H9 (cell line): ENCODE data around the gene PTPN3. TPM values are rescaled to one million over a fixed set of nuclear protein-coding genes. Genes with fewer than 3 reads are reported as not detected.

Experiments used
- DNase-seq: peaks from one replicate; pipeline ENCODE4 v3.0.0-alpha.2; 2017
- H2AFZ ChIP-seq: one replicate; pipeline ENCODE4 v1.6.1; 2013; ENCODE audit warnings: mild to moderate bottlenecking, low read length, control low read depth, moderate library complexity
- H2AK5ac ChIP-seq: 2 replicates; pipeline ENCODE4 v1.6.1; 2013; ENCODE audit warnings: low read length, control low read depth, mixed read lengths; ENCODE audit not compliant: insufficient read length
- H2BK120ac ChIP-seq: one replicate; pipeline ENCODE4 v1.6.1; 2013; ENCODE audit warnings: low read depth, mild to moderate bottlenecking, low read length, control low read depth, inconsistent platforms; ENCODE audit not compliant: poor library complexity, severe bottlenecking
- H2BK12ac ChIP-seq: 2 replicates; pipeline ENCODE4 v1.6.1; 2013; ENCODE audit warnings: low read length, control low read depth, mixed read lengths, low read depth; ENCODE audit not compliant: insufficient read length
- H2BK15ac ChIP-seq: 2 replicates; pipeline ENCODE4 v1.6.1; 2013; ENCODE audit warnings: low read depth, low read length, control low read depth
- H2BK20ac ChIP-seq: one replicate; pipeline ENCODE4 v1.6.1; 2013; ENCODE audit warnings: low read depth, mild to moderate bottlenecking, low read length, control low read depth, inconsistent platforms; ENCODE audit not compliant: poor library complexity, severe bottlenecking
- H2BK5ac ChIP-seq: 2 replicates; pipeline ENCODE4 v1.6.1; 2013; ENCODE audit warnings: low read length, control low read depth, mixed read lengths; ENCODE audit not compliant: insufficient read length
- H3K14ac ChIP-seq: 2 replicates; pipeline ENCODE4 v1.6.1; 2013; ENCODE audit warnings: low read length, control low read depth; ENCODE audit not compliant: insufficient read depth
- H3K18ac ChIP-seq: 2 replicates; pipeline ENCODE4 v1.6.1; 2013; ENCODE audit warnings: low read depth, mild to moderate bottlenecking, mixed read lengths, low read length, control low read depth; ENCODE audit not compliant: insufficient read length
- H3K23ac ChIP-seq: 2 replicates; pipeline ENCODE4 v1.6.1; 2013; ENCODE audit warnings: low read length, control low read depth, mixed read lengths, low read depth; ENCODE audit not compliant: insufficient read length
- H3K23me2 ChIP-seq: 2 replicates; pipeline ENCODE4 v1.6.1; 2013; ENCODE audit warnings: low read depth, mild to moderate bottlenecking, mixed read lengths, low read length, control low read depth; ENCODE audit not compliant: insufficient read length, poor library complexity, severe bottlenecking
- H3K27ac ChIP-seq: 2 replicates; pipeline ENCODE4 v1.5.1; 2013; ENCODE audit warnings: low read length, control low read depth, mixed read lengths, low read depth; ENCODE audit not compliant: insufficient read length
- H3K27me3 ChIP-seq: 2 replicates; pipeline ENCODE4 v1.6.1; 2013; ENCODE audit warnings: low read length, control low read depth, inconsistent platforms; ENCODE audit not compliant: insufficient read depth
- H3K4ac ChIP-seq: 2 replicates; pipeline ENCODE4 v1.6.1; 2013; ENCODE audit warnings: low read depth, mild to moderate bottlenecking, control low read depth, inconsistent platforms, low read length, moderate library complexity
- H3K4me1 ChIP-seq: 2 replicates; pipeline ENCODE4 v1.6.1; 2013; ENCODE audit warnings: low read length, control low read depth, inconsistent platforms; ENCODE audit not compliant: insufficient read depth
- H3K4me2 ChIP-seq: 2 replicates; pipeline ENCODE4 v1.6.1; 2013; ENCODE audit warnings: low read length, control low read depth, mixed read lengths; ENCODE audit not compliant: insufficient read length, insufficient read depth
- H3K56ac ChIP-seq: 2 replicates; pipeline ENCODE4 v1.6.1; 2013; ENCODE audit warnings: low read depth, mild to moderate bottlenecking, mixed read lengths, low read length, control low read depth; ENCODE audit not compliant: insufficient read length
- H3K79me1 ChIP-seq: 2 replicates; pipeline ENCODE4 v1.6.1; 2013; ENCODE audit warnings: low read depth, mild to moderate bottlenecking, moderate library complexity, low read length, control low read depth, inconsistent platforms; ENCODE audit not compliant: insufficient read depth, poor library complexity, severe bottlenecking
- H3K79me2 ChIP-seq: 2 replicates; pipeline ENCODE4 v1.6.1; 2013; ENCODE audit warnings: low read length, control low read depth, inconsistent platforms; ENCODE audit not compliant: insufficient read depth
- H3K9ac ChIP-seq: 2 replicates; pipeline ENCODE4 v1.6.1; 2013; ENCODE audit warnings: low read length, control low read depth, mixed read lengths; ENCODE audit not compliant: insufficient read length; ENCODE audit errors: extremely low read depth
- H3K9me3 ChIP-seq: one replicate; pipeline ENCODE4 v1.6.1; 2013; ENCODE audit warnings: low read depth, low read length, inconsistent platforms; ENCODE audit not compliant: control insufficient read depth
- H3T11ph ChIP-seq: one replicate; pipeline ENCODE4 v1.6.1; 2013; ENCODE audit warnings: mild to moderate bottlenecking, low read length, control low read depth, inconsistent platforms
- H4K20me1 ChIP-seq: one replicate; pipeline ENCODE4 v1.6.1; 2013; ENCODE audit not compliant: control insufficient read depth, insufficient read length, insufficient read depth
- H4K5ac ChIP-seq: 2 replicates; pipeline ENCODE4 v1.6.1; 2013; ENCODE audit warnings: low read depth, mild to moderate bottlenecking, mixed read lengths, low read length, control low read depth; ENCODE audit not compliant: insufficient read length
- H4K8ac ChIP-seq: replicated peaks from 2 replicates; pipeline ENCODE4 v1.6.1; 2013; ENCODE audit warnings: low read length, control low read depth, mixed read lengths, low read depth; ENCODE audit not compliant: insufficient read length
- H4K91ac ChIP-seq: 2 replicates; pipeline ENCODE4 v1.6.1; 2013; ENCODE audit warnings: low read depth, mild to moderate bottlenecking, moderate library complexity, mixed read lengths, low read length, control low read depth; ENCODE audit not compliant: insufficient read length
- H3K27ac Mint-ChIP-seq, 3 experiments: 2 replicates in 2 of 3; 3 replicates in 1 of 3; pipeline ENCODE4 v1.8.0; 2020 to 2021; ENCODE audit warnings: mixed read lengths in 3 of 3, mild to moderate bottlenecking in 1 of 3, moderate library complexity in 1 of 3
- H3K27me3 Mint-ChIP-seq: 2 replicates; pipeline ENCODE4 v1.8.0; 2021; ENCODE audit warnings: low read depth, mild to moderate bottlenecking, moderate library complexity, mixed read lengths
- H3K36me3 Mint-ChIP-seq, 3 experiments: 2 replicates in 2 of 3; 3 replicates in 1 of 3; pipeline ENCODE4 v1.8.0; 2020 to 2021; ENCODE audit warnings: low read depth in 3 of 3, mixed read lengths in 3 of 3; ENCODE audit not compliant: insufficient read depth in 1 of 3
- H3K4me1 Mint-ChIP-seq, 2 experiments: 2 replicates each; pipeline ENCODE4 v1.8.0; 2020; ENCODE audit warnings: mixed read lengths in 2 of 2
- H3K4me3 Mint-ChIP-seq, 2 experiments: 2 replicates in 1 of 2; 3 replicates in 1 of 2; pipeline ENCODE4 v1.8.0; 2020 to 2021; ENCODE audit warnings: mild to moderate bottlenecking in 2 of 2, mixed read lengths in 2 of 2, moderate library complexity in 1 of 2
- H3K9me3 Mint-ChIP-seq, 2 experiments: 2 replicates in 1 of 2; 3 replicates in 1 of 2; pipeline ENCODE4 v1.8.0; 2020; ENCODE audit warnings: mild to moderate bottlenecking in 2 of 2, mixed read lengths in 2 of 2, moderate library complexity in 1 of 2
- WGBS: extraction: QIAGEN DNeasy Blood & Tissue Kit; methylation state at CpG from one replicate; pipeline ENCODE4 v1.1.7; 2013; ENCODE audit warnings: missing lambda C conversion rate, low lambda C conversion rate, mixed read lengths; ENCODE audit not compliant: insufficient read length; ENCODE audit errors: extremely low coverage; 5-methylcytosine and 5-hydroxymethylcytosine counted together
- total RNA-seq: library from RNA; stranded (reverse); gene quantifications from 2 replicates; pipeline ENCODE4 v1.2.1, GENCODE V29; 2021
- TF ChIP-seq, protein P1 (sequence below): fragments of 200-600 bp; sonication (generic); conservative IDR thresholded peaks from 3 replicates; pipeline ENCODE4 v1.8.0; 2021; ENCODE audit warnings: antibody characterized with exemption, mild to moderate bottlenecking

The PTPN3 gene
- total RNA-seq, 1 experiment from 2014 or later: 2.6 TPM

DNA sequence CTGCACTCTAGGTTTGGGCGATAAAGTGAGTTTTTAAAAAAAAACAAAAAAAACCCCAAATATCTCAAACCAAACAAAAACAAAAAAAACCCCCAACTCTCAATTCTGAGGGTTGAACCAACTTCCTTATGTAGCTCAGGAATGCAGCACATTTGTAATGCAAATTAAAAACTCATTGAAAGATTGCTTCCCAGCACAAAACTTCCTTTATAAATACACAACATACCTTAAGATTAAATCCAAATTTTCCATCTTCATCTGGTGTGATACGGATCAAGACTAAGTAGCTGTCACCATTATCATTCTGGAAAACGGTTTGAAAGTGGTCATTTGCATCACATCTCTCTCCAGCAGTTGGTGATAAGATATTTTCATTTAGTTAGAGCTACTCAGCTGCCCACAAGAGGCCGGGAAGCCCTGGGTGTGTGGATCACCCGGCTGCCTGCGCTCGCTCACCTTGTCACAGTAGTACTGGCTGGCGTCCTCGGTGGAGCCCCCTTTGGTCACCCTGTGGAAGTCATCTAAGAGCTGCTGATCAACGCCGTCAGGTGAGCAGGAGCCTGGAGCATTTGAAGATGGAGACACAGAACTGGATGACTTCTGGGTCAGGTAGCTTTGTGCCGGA, 88.2 kb downstream of the PTPN3 start:
- TF ChIP-seq, protein P1, sequence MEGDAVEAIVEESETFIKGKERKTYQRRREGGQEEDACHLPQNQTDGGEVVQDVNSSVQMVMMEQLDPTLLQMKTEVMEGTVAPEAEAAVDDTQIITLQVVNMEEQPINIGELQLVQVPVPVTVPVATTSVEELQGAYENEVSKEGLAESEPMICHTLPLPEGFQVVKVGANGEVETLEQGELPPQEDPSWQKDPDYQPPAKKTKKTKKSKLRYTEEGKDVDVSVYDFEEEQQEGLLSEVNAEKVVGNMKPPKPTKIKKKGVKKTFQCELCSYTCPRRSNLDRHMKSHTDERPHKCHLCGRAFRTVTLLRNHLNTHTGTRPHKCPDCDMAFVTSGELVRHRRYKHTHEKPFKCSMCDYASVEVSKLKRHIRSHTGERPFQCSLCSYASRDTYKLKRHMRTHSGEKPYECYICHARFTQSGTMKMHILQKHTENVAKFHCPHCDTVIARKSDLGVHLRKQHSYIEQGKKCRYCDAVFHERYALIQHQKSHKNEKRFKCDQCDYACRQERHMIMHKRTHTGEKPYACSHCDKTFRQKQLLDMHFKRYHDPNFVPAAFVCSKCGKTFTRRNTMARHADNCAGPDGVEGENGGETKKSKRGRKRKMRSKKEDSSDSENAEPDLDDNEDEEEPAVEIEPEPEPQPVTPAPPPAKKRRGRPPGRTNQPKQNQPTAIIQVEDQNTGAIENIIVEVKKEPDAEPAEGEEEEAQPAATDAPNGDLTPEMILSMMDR: peak; percentile 73

More for the DNA sequence above, 88.2 kb downstream of the PTPN3 start:
- no peak overlapping the region for H3K14ac ChIP-seq
- H3K27me3 Mint-ChIP-seq: no peaks in the 10 kb centered on the region
- no peak overlapping the region for H3K4ac ChIP-seq
- H3K27ac Mint-ChIP-seq: peak overlapping the region; percentile 35 to 97 (median 81); a peak in 6 of 7 replicates
- H4K20me1 ChIP-seq: no peaks in the 10 kb centered on the region
- no peak overlapping the region for H3K23ac ChIP-seq
- H3K27ac ChIP-seq: no peak overlapping the region
- no peak overlapping the region for H2BK5ac ChIP-seq
- peaks cover 40 to 45% of the 10 kb centered on the region in 2 experiments for H3K4me1 Mint-ChIP-seq
- H2BK15ac ChIP-seq: no peak overlapping the region
- H3K4me2 ChIP-seq: peak overlapping the region; percentile 24
- H3K9ac ChIP-seq: no peak overlapping the region
- H3K79me1 ChIP-seq: no peaks in the 10 kb centered on the region
- no CpG with 5 or more reads among the region's 12 CpGs for WGBS
- no peaks in the 10 kb centered on the region for H3K27me3 ChIP-seq
- no peaks in the 10 kb centered on the region for H3K9me3 ChIP-seq
- H2AFZ ChIP-seq: no peak overlapping the region
- no peaks in the 10 kb centered on the region for H3K9me3 Mint-ChIP-seq
- H4K91ac ChIP-seq: no peak overlapping the region
- DNase-seq: peak; percentile 92
- no peak overlapping the region for H4K8ac ChIP-seq
- H3K4me1 ChIP-seq: peaks cover 10% of the 10 kb centered on the region; the same call in 1 of the 2 replicates
- H2BK20ac ChIP-seq: no peak overlapping the region
- no peaks in the 10 kb centered on the region for H3K79me2 ChIP-seq
- H3K18ac ChIP-seq: no peak overlapping the region
- no peak overlapping the region for H3T11ph ChIP-seq
- no peaks in the 10 kb centered on the region for H3K23me2 ChIP-seq
- peaks cover 0 to 3% (median 0%) of the 10 kb centered on the region in 3 experiments; a peak in 1 of 7 replicates for H3K36me3 Mint-ChIP-seq
- no peak overlapping the region for H2BK12ac ChIP-seq
- H2BK120ac ChIP-seq: no peak overlapping the region
- H4K5ac ChIP-seq: no peak overlapping the region
- H3K56ac ChIP-seq: no peak overlapping the region
- peak overlapping the region; percentile 6 to 62; a peak in 2 of 5 replicates for H3K4me3 Mint-ChIP-seq
- H2AK5ac ChIP-seq: no peak overlapping the region
